SU-DHL-6 (cell line): ENCODE results near the gene SFI1.

Experiments
- CTCF ChIP-seq: fragments of 200-600 bp; sonication (generic); IDR thresholded peaks from one replicate; pipeline ENCODE4 v1.5.1; 2017; ENCODE audit warnings: antibody characterized with exemption, mild to moderate bottlenecking, low read length, moderate library complexity; ENCODE audit not compliant: insufficient read depth, poor library complexity, severe bottlenecking
- EZH2phosphoT487 ChIP-seq: fragments of 200-600 bp; sonication (generic), shearing (Covaris generic); conservative IDR thresholded peaks from 2 replicates; pipeline ENCODE4 v1.6.1; 2018; ENCODE audit warnings: mild to moderate bottlenecking, antibody characterized with exemption, low read length, moderate library complexity, mixed read lengths

GRCh38 chr22:31607696-31608095 is 111.4 kb downstream of the SFI1 start:
- no peak for TF ChIP-seq CTCF
- no peak for TF ChIP-seq EZH2phosphoT487
